Muscle layer of colon (tissue), 2 donors: ENCODE measurements around the gene NTRK1.

Experiments used
- H3K27ac ChIP-seq: one replicate; pipeline ENCODE4 v1.7.0; 2013; ENCODE audit warnings: low read depth, mild to moderate bottlenecking, low read length, moderate library complexity
- H3K27me3 ChIP-seq, 2 donors: one replicate each; pipeline ENCODE4 v1.7.0; 2013; ENCODE audit warnings: low read length in 2 of 2, mild to moderate bottlenecking in 2 of 2; ENCODE audit not compliant: insufficient read depth in 2 of 2, control insufficient read depth in 1 of 2
- H3K36me3 ChIP-seq: one replicate; pipeline ENCODE4 v1.7.0; 2013; ENCODE audit warnings: mild to moderate bottlenecking, low read length; ENCODE audit not compliant: insufficient read depth
- H3K4me1 ChIP-seq: one replicate; pipeline ENCODE4 v1.7.0; 2013; ENCODE audit warnings: mild to moderate bottlenecking, low read length; ENCODE audit not compliant: insufficient read depth
- H3K4me3 ChIP-seq, 2 donors: one replicate each; pipeline ENCODE4 v1.7.0; 2013; ENCODE audit warnings: low read length in 2 of 2, low read depth in 1 of 2, mild to moderate bottlenecking in 1 of 2, moderate library complexity in 1 of 2
- H3K9ac ChIP-seq: one replicate; pipeline ENCODE4 v1.7.0; 2013; ENCODE audit warnings: low read length
- H3K9me3 ChIP-seq: one replicate; pipeline ENCODE4 v1.7.0; 2013; ENCODE audit warnings: mild to moderate bottlenecking, low read length
- donor health status: abdominal sarcoma.
- donor health status: Adenocarcinoma of cecum.

Gene NTRK1

DNA sequence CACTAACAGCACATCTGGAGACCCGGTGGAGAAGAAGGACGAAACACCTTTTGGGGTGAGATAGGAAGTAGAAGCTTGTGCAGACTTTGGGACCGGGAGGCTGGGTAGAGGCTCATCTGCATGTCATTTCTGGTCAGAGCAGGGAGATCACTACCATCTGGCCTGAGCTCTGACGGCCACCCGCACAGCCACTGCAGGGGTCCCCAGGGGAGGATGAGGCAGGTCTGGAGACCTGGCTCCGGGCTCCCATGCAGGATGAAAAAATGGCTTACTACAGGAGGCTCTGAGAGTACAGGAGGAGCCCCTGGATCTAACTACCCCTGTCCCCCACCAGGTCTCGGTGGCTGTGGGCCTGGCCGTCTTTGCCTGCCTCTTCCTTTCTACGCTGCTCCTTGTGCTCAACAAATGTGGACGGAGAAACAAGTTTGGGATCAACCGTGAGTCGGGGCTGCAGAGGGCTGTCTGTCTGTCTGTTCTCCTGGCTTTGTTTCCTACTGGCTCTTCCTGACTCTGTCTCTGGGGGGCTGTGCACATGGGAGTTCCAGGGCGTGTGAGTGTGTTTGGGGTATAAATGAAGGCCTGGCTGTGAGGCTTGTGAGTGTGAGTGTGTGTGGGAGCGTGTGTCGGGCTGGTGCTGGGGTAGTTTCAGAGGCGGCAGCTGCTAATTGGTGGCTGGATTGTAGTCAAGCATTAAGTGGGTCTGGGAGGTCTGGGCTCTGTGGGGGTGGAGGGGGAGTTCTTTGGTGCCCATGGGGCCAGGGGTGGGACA lies 14.1 kb downstream of the NTRK1 start:
- Histone ChIP-seq H3K4me1 (no peaks in the 10 kb centered on the region), H3K27ac (no peak overlapping the region), H3K9ac (no peak overlapping the region), H3K27me3 (no peaks in the 10 kb centered on the region), H3K4me3 (no peak overlapping the region), H3K36me3 (no peaks in the 10 kb centered on the region), H3K9me3 (no peaks in the 10 kb centered on the region)

DNA sequence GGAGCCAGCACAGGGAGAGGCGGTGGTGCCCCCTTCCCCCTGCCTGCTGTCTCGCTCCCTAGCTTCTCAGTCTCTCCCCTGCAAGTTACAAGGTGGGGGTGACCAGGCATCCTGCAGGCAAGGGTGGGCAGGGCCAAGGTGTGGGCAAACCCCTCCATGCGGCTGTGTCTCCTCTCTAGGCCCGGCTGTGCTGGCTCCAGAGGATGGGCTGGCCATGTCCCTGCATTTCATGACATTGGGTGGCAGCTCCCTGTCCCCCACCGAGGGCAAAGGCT lies 14.6 kb downstream of the NTRK1 start:
- Histone ChIP-seq H3K9ac (no peak overlapping the region), H3K4me3 (no peak overlapping the region), H3K27me3 (no peaks in the 10 kb centered on the region), H3K36me3 (no peaks in the 10 kb centered on the region), H3K9me3 (no peaks in the 10 kb centered on the region), H3K27ac (no peak overlapping the region), H3K4me1 (no peaks in the 10 kb centered on the region)

DNA sequence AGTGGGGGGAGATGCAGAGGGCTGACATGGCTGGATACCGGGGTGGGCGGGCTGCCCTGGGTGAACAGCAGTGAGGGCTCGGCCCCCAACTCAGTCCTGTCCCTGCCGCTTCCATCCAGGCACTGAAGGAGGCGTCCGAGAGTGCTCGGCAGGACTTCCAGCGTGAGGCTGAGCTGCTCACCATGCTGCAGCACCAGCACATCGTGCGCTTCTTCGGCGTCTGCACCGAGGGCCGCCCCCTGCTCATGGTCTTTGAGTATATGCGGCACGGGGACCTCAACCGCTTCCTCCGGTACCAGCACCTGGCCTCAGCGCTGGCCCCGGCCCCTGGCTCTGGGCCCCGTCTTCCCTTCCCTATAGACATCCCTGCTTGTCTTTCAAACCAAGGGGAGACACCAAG lies 15.6 kb downstream of the NTRK1 start:
- Histone ChIP-seq H3K27me3 (no peaks in the 10 kb centered on the region), H3K4me1 (no peaks in the 10 kb centered on the region), H3K9ac (no peak overlapping the region), H3K4me3 (no peak overlapping the region), H3K27ac (no peak overlapping the region), H3K9me3 (no peaks in the 10 kb centered on the region), H3K36me3 (no peaks in the 10 kb centered on the region)

DNA sequence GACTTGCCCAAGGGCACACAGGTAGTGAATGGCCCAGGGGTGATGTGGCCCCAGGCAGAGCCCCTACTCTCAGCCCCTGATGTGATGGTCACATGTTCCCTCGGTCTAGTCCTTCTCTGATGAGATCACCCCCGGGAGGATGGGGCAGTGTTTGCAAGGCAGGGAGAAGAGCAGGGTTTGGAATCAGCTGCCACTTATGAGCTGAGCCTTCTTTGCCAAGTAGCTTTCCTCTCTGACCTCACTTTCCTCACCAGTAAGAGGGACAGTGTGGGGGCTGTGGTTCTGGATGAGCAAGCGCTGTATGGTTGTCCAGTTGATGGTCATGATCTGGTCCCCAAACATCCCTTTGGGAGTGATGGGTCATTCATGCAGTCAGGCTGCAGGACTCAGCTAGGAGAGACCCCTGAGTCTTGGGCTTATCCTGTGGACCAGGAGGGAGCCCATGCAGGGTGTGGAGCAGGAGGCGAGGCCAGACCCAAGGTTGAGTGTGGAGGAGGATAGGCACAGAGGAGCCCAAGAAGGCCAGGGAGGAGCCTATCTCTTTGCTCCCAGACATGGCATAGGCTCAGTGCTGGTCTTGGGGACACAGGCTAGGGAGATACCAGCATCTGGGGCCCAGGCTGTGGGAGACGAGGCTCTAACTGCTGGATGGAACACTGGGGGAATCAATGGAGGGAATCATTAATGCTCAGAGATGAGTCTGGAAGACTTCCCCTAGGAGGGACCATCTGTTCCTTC lies 16.9 kb downstream of the NTRK1 start:
- no peak overlapping the region for H3K27ac ChIP-seq

DNA sequence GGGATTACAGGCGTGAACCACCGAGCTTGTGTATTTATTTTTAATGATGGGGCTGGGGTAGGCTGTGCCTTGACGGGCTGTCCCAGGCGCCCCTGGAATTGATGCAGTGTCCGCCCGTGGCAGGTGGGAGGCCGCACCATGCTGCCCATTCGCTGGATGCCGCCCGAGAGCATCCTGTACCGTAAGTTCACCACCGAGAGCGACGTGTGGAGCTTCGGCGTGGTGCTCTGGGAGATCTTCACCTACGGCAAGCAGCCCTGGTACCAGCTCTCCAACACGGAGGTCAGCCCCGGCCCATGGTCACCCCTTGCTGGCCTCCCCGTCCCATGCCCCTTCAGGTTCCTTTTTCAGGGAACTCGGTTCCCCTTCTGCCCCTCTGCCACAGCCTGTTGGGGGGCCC lies 19.2 kb downstream of the NTRK1 start:
- Histone ChIP-seq H3K9ac (no peak overlapping the region), H3K9me3 (no peaks in the 10 kb centered on the region), H3K36me3 (no peaks in the 10 kb centered on the region), H3K27ac (no peak overlapping the region), H3K4me1 (no peaks in the 10 kb centered on the region), H3K27me3 (peaks cover 0 to 13% of the 10 kb centered on the region in 2 donors), H3K4me3 (no peak overlapping the region)

More for the DNA sequence above, 16.9 kb downstream of the NTRK1 start:
- Histone ChIP-seq H3K9ac (no peak overlapping the region), H3K4me3 (no peak overlapping the region), H3K9me3 (no peaks in the 10 kb centered on the region), H3K36me3 (no peaks in the 10 kb centered on the region), H3K27me3 (peaks cover 0 to under 1% of the 10 kb centered on the region in 2 donors), H3K4me1 (no peaks in the 10 kb centered on the region)

DNA sequence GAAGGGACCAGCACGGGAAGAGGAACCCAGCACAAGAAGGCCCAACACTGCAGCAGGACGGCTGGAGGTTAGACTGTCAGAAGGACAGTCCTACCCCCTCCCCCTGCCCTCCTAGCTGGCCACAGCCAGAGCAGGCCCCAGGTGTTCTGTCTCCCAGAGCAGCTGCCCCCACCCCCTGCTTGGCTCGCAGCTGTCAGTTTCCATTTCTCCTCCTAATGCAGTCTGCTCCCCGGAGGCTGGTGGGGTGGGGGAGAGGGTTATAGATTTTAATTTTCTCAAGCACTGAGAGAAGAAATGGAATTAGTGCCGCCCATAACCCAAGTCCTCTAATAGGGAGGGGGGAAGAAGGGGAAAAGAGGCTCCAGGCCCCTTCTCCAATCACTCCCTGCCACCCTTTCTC lies 19.8 kb downstream of the NTRK1 start:
- Histone ChIP-seq H3K9ac (no peak overlapping the region), H3K9me3 (no peaks in the 10 kb centered on the region), H3K36me3 (no peaks in the 10 kb centered on the region), H3K4me1 (no peaks in the 10 kb centered on the region), H3K27ac (no peak overlapping the region), H3K4me3 (no peak overlapping the region), H3K27me3 (peaks cover 0 to 13% of the 10 kb centered on the region in 2 donors)

DNA sequence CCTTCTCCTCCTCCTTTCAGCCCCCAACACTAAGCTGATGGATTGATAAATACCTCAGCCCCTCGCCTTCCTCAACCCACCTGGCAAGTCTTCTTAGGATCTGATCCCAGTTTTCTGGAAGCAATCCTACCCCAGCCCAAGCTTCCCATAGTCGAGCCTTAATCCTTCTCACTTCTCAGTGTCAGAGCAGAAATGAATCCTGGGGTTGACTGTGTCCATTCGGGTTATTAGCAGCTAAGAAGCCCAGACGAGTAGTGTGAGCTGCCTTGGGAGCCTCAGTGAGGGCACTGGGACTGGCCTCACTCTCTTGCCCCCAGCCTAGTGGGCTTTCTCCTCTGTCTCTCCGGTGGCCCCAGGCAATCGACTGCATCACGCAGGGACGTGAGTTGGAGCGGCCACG lies 20.4 kb downstream of the NTRK1 start:
- Histone ChIP-seq H3K27ac (no peak overlapping the region), H3K36me3 (no peaks in the 10 kb centered on the region), H3K9me3 (no peaks in the 10 kb centered on the region), H3K9ac (no peak overlapping the region), H3K27me3 (peaks cover 0 to 13% of the 10 kb centered on the region in 2 donors), H3K4me3 (no peak overlapping the region), H3K4me1 (no peaks in the 10 kb centered on the region)

DNA sequence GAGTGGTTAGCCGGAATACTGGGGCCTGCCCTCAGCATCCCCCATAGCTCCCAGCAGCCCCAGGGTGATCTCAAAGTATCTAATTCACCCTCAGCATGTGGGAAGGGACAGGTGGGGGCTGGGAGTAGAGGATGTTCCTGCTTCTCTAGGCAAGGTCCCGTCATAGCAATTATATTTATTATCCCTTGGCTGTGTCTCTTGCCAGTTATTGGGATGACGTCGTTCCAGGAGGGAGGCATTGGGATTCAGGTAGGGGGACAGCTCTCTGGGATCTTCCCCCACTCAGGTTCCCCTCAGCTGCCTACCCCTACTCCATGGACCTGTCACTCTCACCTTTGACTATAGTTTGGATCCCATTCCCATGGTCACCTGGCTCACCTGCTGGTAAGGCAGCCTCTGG lies 21.0 kb downstream of the NTRK1 start:
- Histone ChIP-seq H3K9ac (no peak overlapping the region), H3K27me3 (peaks cover 0 to 13% of the 10 kb centered on the region in 2 donors), H3K36me3 (no peaks in the 10 kb centered on the region), H3K4me1 (no peaks in the 10 kb centered on the region), H3K9me3 (no peaks in the 10 kb centered on the region), H3K4me3 (no peak overlapping the region), H3K27ac (no peak overlapping the region)

DNA sequence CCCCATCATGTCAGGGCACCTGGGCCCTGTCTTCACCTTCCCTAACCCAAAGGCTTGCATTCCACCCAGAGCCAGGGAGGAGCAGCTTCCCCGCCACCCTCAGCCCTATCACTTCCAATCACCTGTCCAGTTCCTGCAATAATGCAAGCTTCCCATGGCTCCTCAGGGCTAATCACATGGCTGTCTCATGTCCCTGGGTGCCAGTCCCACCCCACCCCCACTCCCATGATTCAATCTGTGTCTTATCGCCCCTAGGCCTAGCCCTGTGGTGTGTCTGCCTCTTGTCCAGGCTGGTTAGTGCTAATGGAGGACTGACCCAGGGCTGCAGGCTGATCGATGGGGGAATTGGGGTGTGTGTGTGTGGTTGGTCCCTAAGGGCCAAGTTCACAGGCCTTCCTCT lies 21.9 kb downstream of the NTRK1 start:
- H3K9me3 ChIP-seq = no peaks in the 10 kb centered on the region
- H3K4me3 ChIP-seq = no peak overlapping the region
- H3K9ac ChIP-seq = no peak overlapping the region
- H3K27me3 ChIP-seq = peaks cover 0 to 15% of the 10 kb centered on the region in 2 donors
- H3K27ac ChIP-seq = no peak overlapping the region
- H3K36me3 ChIP-seq = no peaks in the 10 kb centered on the region
- no peaks in the 10 kb centered on the region for H3K4me1 ChIP-seq

DNA sequence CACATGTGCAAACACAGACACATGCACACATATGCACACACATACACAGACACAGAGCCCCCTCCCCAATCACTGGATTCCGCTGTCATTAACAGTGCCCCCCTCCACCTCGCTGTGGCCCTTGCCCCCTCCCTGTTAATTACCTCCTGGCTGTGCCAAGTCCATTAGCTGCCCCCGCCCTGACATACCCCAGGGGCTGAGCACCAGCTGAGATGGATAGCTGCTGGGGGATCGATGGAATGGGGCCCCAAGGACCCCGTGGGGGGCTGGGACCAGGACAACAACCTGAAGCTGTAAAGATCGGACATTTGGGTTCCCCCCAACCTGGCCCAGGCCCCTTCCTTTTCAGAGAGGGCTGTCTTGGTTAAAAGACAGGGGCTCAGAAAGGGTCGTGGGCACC lies 23.3 kb downstream of the NTRK1 start:
- no peaks in the 10 kb centered on the region for H3K9me3 ChIP-seq
- peaks cover 0 to 22% of the 10 kb centered on the region in 2 donors for H3K27me3 ChIP-seq
- H3K4me3 ChIP-seq = no peak overlapping the region

DNA sequence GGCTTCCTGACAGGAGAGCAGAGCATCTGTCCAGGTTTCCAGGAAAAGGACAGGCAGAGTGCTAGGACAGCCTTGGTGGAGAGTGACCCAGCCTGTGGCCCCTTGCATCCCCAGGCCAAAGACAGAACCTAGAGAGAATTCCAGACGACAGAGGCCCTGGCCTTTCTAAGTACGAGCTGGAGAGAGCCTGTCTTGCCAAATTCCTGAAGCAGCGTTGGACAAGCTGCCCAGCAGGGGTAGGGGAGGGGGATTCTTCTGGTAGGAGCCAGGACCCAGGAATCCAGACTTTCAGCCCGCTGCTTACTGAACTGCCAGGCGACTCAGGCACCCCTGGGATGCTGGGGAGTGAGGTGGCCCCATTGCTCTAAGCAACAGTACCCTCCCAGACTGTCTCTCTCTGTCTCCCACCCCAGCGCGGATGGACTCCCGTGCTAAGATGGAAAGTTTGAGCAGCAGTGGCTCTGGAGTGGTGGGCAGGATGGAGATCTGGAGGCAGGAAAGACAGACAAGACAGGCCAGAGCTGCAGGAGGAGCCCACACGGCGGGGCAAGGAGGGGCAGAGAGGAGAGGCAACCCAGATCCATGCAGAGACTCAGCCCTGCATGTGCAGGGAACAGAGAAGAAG lies 24.0 kb downstream of the NTRK1 start:
- H3K9me3 ChIP-seq = no peaks in the 10 kb centered on the region
- no peak overlapping the region for H3K27ac ChIP-seq

More for the DNA sequence above, 23.3 kb downstream of the NTRK1 start:
- no peak overlapping the region for H3K9ac ChIP-seq
- no peaks in the 10 kb centered on the region for H3K36me3 ChIP-seq
- H3K27ac ChIP-seq = no peak overlapping the region
- H3K4me1 ChIP-seq = no peaks in the 10 kb centered on the region

More for the DNA sequence above, 24.0 kb downstream of the NTRK1 start:
- no peak overlapping the region for H3K4me3 ChIP-seq
- H3K27me3 ChIP-seq = peaks cover 0 to 22% of the 10 kb centered on the region in 2 donors
- no peaks in the 10 kb centered on the region for H3K36me3 ChIP-seq
- no peaks in the 10 kb centered on the region for H3K4me1 ChIP-seq
- H3K9ac ChIP-seq = no peak overlapping the region
